ENCODE data around the gene PRDX5. TPM values are rescaled to one million over a fixed set of nuclear protein-coding genes. Genes with fewer than 3 reads are reported as not detected.

The PRDX5 gene
- total RNA-seq, 4 donors from 2014 or later, result 152 to 381 (median 265) TPM

GRCh38 chr11:64340671-64341335, 22.9 kb downstream of the PRDX5 start:
- peak overlapping the region in 3 of 4 donors; percentile 3 to 36 (median 20) for H3K4me3 ChIP-seq
- peak; percentile 87 for DNase-seq
- TF ChIP-seq EP300 (IDR thresholded peaks at IDR 0.05; ENCODE audit: low read depth), result no peak
- intact Hi-C loops (cut with DNase I; ENCODE audit: low total_unique reads), result no loop called here
- no peaks in the 10 kb centered on the region for H3K27me3 ChIP-seq
- no peaks in the 10 kb centered on the region for H3K9me3 ChIP-seq
- 36% methylated on average over 33 of the region's 33 CpGs; no CpG with 5 or more reads in 1 of the 2 donors for WGBS, 2 donors (ENCODE audit: low coverage in 1 of 2)
- H3K36me3 ChIP-seq, result no peaks in the 10 kb centered on the region
- peaks cover 7 to 31% (median 24%) of the 10 kb centered on the region in 4 donors for H3K4me1 ChIP-seq
- H3K27ac ChIP-seq, result peak overlapping the region; percentile 43 to 84 (median 56)
- in situ Hi-C loops (cut with MboI; ENCODE audit: low pct_ligation_motif_present in 1 of 4, low pct_unique_long_range_greater_than_20kb in 1 of 4, low sequenced_read_pairs in 3 of 4), result no loop called here

DNA sequence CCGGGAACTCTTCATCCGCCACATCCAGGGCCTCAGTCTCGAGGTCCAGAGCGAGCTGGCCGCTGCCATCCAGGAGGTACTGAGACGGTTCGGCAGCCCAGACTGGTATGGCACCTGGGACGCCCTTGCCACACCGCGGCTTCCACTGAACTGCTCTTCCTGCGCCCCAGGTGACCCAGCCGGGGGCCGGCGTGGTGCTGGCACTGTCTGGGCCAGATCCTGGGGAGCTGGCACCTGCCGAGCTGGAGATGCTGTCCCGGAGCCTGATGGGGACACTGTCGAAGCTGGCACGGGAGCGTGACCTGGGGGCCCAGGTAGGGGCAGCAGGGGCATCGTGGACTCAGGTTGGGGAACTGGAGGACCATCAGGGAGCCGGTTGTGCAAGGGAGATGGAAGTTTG, 23.5 kb downstream of the PRDX5 start:
- 50% methylated on average over 21 of the region's 21 CpGs; no CpG with 5 or more reads in 1 of the 2 donors for WGBS, 2 donors (ENCODE audit: low coverage in 1 of 2)
- Histone ChIP-seq H3K27me3 (no peaks in the 10 kb centered on the region), H3K36me3 (no peaks in the 10 kb centered on the region), H3K4me3 (peak overlapping the region in 1 of 4 donors; percentile 20), H3K4me1 (peaks cover 7 to 31% (median 24%) of the 10 kb centered on the region in 4 donors), H3K9me3 (no peaks in the 10 kb centered on the region), H3K27ac (peak overlapping the region in 3 of 4 donors; percentile 50 to 84 (median 62))
- DNase-seq, result no peak
- no peak for TF ChIP-seq POLR2AphosphoS5 (IDR thresholded peaks at IDR 0.05)
- TF ChIP-seq, protein P1, sequence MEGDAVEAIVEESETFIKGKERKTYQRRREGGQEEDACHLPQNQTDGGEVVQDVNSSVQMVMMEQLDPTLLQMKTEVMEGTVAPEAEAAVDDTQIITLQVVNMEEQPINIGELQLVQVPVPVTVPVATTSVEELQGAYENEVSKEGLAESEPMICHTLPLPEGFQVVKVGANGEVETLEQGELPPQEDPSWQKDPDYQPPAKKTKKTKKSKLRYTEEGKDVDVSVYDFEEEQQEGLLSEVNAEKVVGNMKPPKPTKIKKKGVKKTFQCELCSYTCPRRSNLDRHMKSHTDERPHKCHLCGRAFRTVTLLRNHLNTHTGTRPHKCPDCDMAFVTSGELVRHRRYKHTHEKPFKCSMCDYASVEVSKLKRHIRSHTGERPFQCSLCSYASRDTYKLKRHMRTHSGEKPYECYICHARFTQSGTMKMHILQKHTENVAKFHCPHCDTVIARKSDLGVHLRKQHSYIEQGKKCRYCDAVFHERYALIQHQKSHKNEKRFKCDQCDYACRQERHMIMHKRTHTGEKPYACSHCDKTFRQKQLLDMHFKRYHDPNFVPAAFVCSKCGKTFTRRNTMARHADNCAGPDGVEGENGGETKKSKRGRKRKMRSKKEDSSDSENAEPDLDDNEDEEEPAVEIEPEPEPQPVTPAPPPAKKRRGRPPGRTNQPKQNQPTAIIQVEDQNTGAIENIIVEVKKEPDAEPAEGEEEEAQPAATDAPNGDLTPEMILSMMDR (IDR thresholded peaks at IDR 0.05), result no peak
- TF ChIP-seq POLR2A (IDR thresholded peaks at IDR 0.05), result no peak
- TF ChIP-seq EP300 (IDR thresholded peaks at IDR 0.05; ENCODE audit: low read depth), result no peak
- in situ Hi-C loops (cut with MboI; ENCODE audit: low pct_ligation_motif_present in 1 of 4, low pct_unique_long_range_greater_than_20kb in 1 of 4, low sequenced_read_pairs in 3 of 4) (no loop called here), intact Hi-C loops (cut with DNase I; ENCODE audit: low total_unique reads) (no loop called here)

GRCh38 chr11:64341851-64342791, 24.2 kb downstream of the PRDX5 start:
- 19% methylated on average over 47 of the region's 55 CpGs; no CpG with 5 or more reads in 1 of the 2 donors for WGBS, 2 donors (ENCODE audit: low coverage in 1 of 2)
- in situ Hi-C loops (cut with MboI; ENCODE audit: low pct_ligation_motif_present in 1 of 4, low pct_unique_long_range_greater_than_20kb in 1 of 4, low sequenced_read_pairs in 3 of 4), result no loop called here
- peak overlapping the region; percentile 76 to 84 (median 82) for H3K27ac ChIP-seq
- no peaks in the 10 kb centered on the region for H3K36me3 ChIP-seq
- intact Hi-C loops (cut with DNase I; ENCODE audit: low total_unique reads), result no loop called here
- no peaks in the 10 kb centered on the region for H3K9me3 ChIP-seq
- DNase-seq, result peak; percentile 96
- H3K27me3 ChIP-seq, result no peaks in the 10 kb centered on the region
- H3K4me3 ChIP-seq, result peak overlapping the region; percentile 12 to 42 (median 17)
- no peak for TF ChIP-seq EP300 (IDR thresholded peaks at IDR 0.05; ENCODE audit: low read depth)
- TF ChIP-seq POLR2AphosphoS5 (IDR thresholded peaks at IDR 0.05), result peak; percentile 50 to 92 (median 80)
- TF ChIP-seq, protein P1 (IDR thresholded peaks at IDR 0.05), result peak; percentile 40 to 87 (median 52)
- TF ChIP-seq POLR2A (IDR thresholded peaks at IDR 0.05), result peak; percentile 80
- H3K4me1 ChIP-seq, result peaks cover 7 to 31% (median 24%) of the 10 kb centered on the region in 4 donors

GRCh38 chr11:64342869-64343745, 25.2 kb downstream of the PRDX5 start:
- Histone ChIP-seq H3K4me1 (peaks cover 7 to 31% (median 24%) of the 10 kb centered on the region in 4 donors), H3K9me3 (no peaks in the 10 kb centered on the region), H3K27me3 (no peaks in the 10 kb centered on the region), H3K4me3 (peak overlapping the region in 3 of 4 donors; percentile 12 to 42 (median 22)), H3K36me3 (no peaks in the 10 kb centered on the region), H3K27ac (peak overlapping the region; percentile 76 to 84 (median 82))
- in situ Hi-C loops (cut with MboI; ENCODE audit: low pct_ligation_motif_present in 1 of 4, low pct_unique_long_range_greater_than_20kb in 1 of 4, low sequenced_read_pairs in 3 of 4) (no loop called here), intact Hi-C loops (cut with DNase I; ENCODE audit: low total_unique reads) (no loop called here)
- DNase-seq, result no peak
- WGBS, 2 donors (ENCODE audit: low coverage in 1 of 2), result 68 to 80% methylated on average over 2 to 28 of the region's 29 CpGs
- TF ChIP-seq POLR2A (IDR thresholded peaks at IDR 0.05) (no peak), EP300 (IDR thresholded peaks at IDR 0.05; ENCODE audit: low read depth) (no peak), POLR2AphosphoS5 (IDR thresholded peaks at IDR 0.05) (no peak)
- TF ChIP-seq, protein P1 (IDR thresholded peaks at IDR 0.05), result no peak

Measured in transverse colon (tissue), 4 donors.